ENCODE results near the gene FOXP1.

- no peak for TF ChIP-seq POLR2A (IDR thresholded peaks at IDR 0.05; ENCODE audit: low read depth, low read length)
- TF ChIP-seq POLR2AphosphoS5 (IDR thresholded peaks at IDR 0.05; ENCODE audit: low read depth, low read length) = no peak
These were observed 32.1 kb downstream of the FOXP1 start for GRCh38 chr3:71551311-71551919.
